Nasal cavity respiratory epithelium epithelial cell of viscerocranial mucosa (primary cell): ENCODE measurements around the gene LGMN. TPM values are rescaled to one million over a fixed set of nuclear protein-coding genes. Genes with fewer than 3 reads are reported as not detected.

Experiments used
- total RNA-seq: library from RNA; depleted of rRNA; stranded (reverse); fragments of >200 nt; gene quantifications from 2 replicates; pipeline ENCODE4 v1.2.3, GENCODE V29; 2014

Gene LGMN
- total RNA-seq, result 43.4 and 79.7 TPM in 2 replicates

DNA sequence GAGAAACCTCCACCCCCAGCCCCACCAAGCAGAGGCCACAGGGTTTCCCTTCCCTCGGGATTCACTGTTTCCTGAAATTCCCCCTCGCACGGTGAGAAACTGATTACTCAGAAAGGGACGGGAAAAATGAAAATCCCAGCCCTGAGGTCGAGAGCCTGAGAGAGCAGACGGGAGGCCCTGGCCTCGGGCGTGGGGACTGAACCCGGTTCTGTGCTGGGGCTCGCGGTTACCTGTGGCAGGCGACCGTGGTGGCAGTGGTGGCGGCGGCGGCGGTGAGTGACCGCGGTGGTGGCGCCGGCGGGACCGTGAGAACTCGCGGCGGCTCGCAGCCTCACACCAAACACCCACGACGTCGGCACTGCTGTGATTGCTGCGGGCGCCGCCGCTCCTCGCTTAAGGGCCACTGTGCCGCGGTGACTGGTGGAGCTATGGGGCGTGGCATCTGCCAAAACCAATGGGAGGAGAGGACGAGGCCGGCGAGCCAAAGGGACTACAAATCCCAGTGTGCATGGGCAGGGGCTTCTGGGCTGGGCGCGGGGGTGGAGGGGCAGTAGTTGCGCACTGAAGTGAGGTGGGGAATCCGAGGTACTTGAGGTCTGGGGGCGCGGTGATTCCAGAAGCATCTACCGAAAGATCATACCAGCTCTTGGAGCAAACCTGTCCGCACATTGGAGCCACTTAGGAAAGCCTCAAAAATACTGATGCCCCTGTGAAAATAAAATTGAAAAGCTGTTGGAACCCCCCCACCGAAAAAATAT, at the start of gene LGMN:
LGMN (minus strand) TSS at position 369 of the 758 bp plus-strand sequence. CDS start 15,841 bp downstream, outside the sequence.

DNA sequence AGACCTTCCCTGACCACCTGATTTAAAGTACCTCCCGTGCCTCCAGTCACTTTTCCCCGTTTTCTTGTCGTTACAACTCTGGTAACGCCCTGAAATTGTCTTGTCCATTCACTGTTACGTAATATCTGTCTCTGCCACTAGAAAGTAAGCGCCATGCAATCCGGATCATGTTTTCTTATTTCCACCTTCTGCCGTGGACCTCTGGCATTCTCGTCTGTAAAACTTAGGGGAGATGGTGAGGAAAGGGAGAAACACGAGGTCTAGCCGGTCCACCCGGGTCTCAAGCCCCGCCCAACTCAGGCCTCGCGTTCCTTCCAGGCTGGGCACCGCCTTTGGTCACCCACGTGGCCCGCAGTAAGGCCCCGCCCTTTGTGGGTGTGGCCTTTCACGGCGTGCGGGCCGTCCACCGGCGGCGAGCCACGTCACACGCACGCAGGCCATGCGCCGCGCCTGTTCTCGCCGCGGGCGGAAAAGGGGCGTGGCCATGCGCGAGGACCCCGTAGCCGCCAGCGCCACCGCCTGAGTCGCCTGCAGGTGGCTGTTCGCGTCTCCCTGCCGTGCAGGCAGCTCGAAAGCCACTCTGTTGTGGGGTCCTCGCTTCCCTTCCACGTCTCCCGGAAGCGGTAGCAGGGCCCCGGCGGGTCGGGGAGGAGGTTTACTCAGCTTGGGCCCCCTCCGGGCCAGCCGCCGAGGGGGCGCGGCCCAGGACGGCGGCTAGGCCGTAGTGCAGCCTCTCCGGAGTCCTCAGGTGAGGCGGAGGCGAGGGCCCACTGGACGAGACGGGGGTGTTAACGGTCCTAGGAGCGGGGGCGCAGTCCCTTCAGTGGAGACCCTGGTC, 45.5 kb upstream of the LGMN start, which contains the start of gene GOLGA5:
GOLGA5 (plus strand) TSS at position 597 of the 838 bp plus-strand sequence. CDS start 3,133 bp downstream, outside the sequence.

Other genes with a start within 250 kb of the LGMN start
- 3.1 and 7.2 TPM in 2 replicates for gene RIN3, start 234.8 kb downstream of the LGMN start, total RNA-seq
- gene GOLGA5, start 45.7 kb upstream of the LGMN start, total RNA-seq, result 53.1 and 56.4 TPM in 2 replicates
- under 0.01 TPM in 1 of 2 replicates, not detected in the other for gene CHGA, start 174.5 kb upstream of the LGMN start, total RNA-seq